Osteoblast (primary cell): ENCODE measurements around the gene TTC7B. TPM values are rescaled to one million over a fixed set of nuclear protein-coding genes. Genes with fewer than 3 reads are reported as not detected.

Experiments used
- DNase-seq: peaks from one replicate; pipeline ENCODE4 v3.0.0; 2011; ENCODE audit warnings: low spot score, mixed read lengths; ENCODE audit not compliant: insufficient read length; ENCODE audit errors: missing footprints
- H2AFZ ChIP-seq: 2 replicates; pipeline ENCODE4 v1.6.0; 2011; ENCODE audit warnings: mild to moderate bottlenecking, low read length
- H3K27ac ChIP-seq: 2 replicates; pipeline ENCODE4 v1.5.1; 2011; ENCODE audit warnings: mild to moderate bottlenecking, low read depth, low read length, moderate library complexity
- H3K27me3 ChIP-seq: 2 replicates; pipeline ENCODE4 v1.6.0; 2012; ENCODE audit warnings: mild to moderate bottlenecking, control low read depth, inconsistent platforms, low read length, moderate library complexity; ENCODE audit not compliant: insufficient read depth
- H3K36me3 ChIP-seq: 2 replicates; pipeline ENCODE4 v1.5.1; 2011; ENCODE audit warnings: mild to moderate bottlenecking, low read length, control low read depth, moderate library complexity; ENCODE audit not compliant: insufficient read depth
- H3K4me1 ChIP-seq: 2 replicates; pipeline ENCODE4 v1.5.1; 2011; ENCODE audit warnings: mild to moderate bottlenecking, low read length, control low read depth, moderate library complexity; ENCODE audit not compliant: insufficient read depth
- H3K4me2 ChIP-seq: 2 replicates; pipeline ENCODE4 v1.6.0; 2011; ENCODE audit warnings: mild to moderate bottlenecking, low read length; ENCODE audit not compliant: insufficient read depth
- H3K4me3 ChIP-seq: fragments of 200-600 bp; sonication (generic); 3 replicates; pipeline ENCODE4 v1.5.1; 2012; ENCODE audit warnings: mild to moderate bottlenecking, low read length, inconsistent platforms; ENCODE audit not compliant: insufficient read depth
- H3K79me2 ChIP-seq: 2 replicates; pipeline ENCODE4 v1.6.0; 2012; ENCODE audit warnings: mild to moderate bottlenecking, low read length, control low read depth, inconsistent platforms; ENCODE audit not compliant: insufficient read depth
- H3K9me3 ChIP-seq: 2 replicates; pipeline ENCODE4 v1.5.1; 2011; ENCODE audit warnings: low read depth, low read length, control low read depth
- H4K20me1 ChIP-seq: 2 replicates; pipeline ENCODE4 v1.6.0; 2012; ENCODE audit warnings: mild to moderate bottlenecking, low read length, control low read depth; ENCODE audit not compliant: insufficient read depth
- CTCF ChIP-seq: IDR thresholded peaks from 2 replicates; pipeline ENCODE4 v1.5.1; 2011; ENCODE audit warnings: mild to moderate bottlenecking, low read depth, low read length, moderate library complexity; ENCODE audit errors: extremely low read depth
- total RNA-seq: library from RNA; depleted of rRNA; stranded (reverse); fragments of >200 nt; gene quantifications from 2 replicates; pipeline ENCODE4 v1.2.3, GENCODE V29; 2012

Gene TTC7B
- total RNA-seq, 1 donor = 14.5 TPM

- Histone ChIP-seq H3K27ac (no peak overlapping the region), H3K79me2 (no peaks in the 10 kb centered on the region), H4K20me1 (no peaks in the 10 kb centered on the region), H3K4me3 (no peak overlapping the region), H3K27me3 (no peaks in the 10 kb centered on the region), H3K4me1 (peaks cover 16% of the 10 kb centered on the region), H3K36me3 (no peaks in the 10 kb centered on the region), H3K9me3 (no peaks in the 10 kb centered on the region), H2AFZ (no peak overlapping the region), H3K4me2 (no peak overlapping the region)
- TF ChIP-seq CTCF = no peak
- DNase-seq = peak; percentile 65
Measured at GRCh38 chr14:90577661-90578282, 238.5 kb downstream of the TTC7B start.

GRCh38 chr14:90576981-90577660, 239.1 kb downstream of the TTC7B start:
- no peak overlapping the region for H3K27ac ChIP-seq
- TF ChIP-seq CTCF = no peak

GRCh38 chr14:90576581-90576980, 239.6 kb downstream of the TTC7B start:
- Histone ChIP-seq H3K4me1 (peaks cover 16% of the 10 kb centered on the region), H3K79me2 (no peaks in the 10 kb centered on the region)
- DNase-seq = peak; percentile 78

More at GRCh38 chr14:90576981-90577660, 239.1 kb downstream of the TTC7B start:
- peaks cover 16% of the 10 kb centered on the region for H3K4me1 ChIP-seq
- H3K36me3 ChIP-seq = no peaks in the 10 kb centered on the region
- peak; percentile 55 for DNase-seq
- no peak overlapping the region for H3K4me3 ChIP-seq
- peak overlapping the region; percentile 14 for H3K4me2 ChIP-seq
- no peaks in the 10 kb centered on the region for H3K27me3 ChIP-seq
- H3K79me2 ChIP-seq = no peaks in the 10 kb centered on the region
- H3K9me3 ChIP-seq = no peaks in the 10 kb centered on the region
- peak overlapping the region; percentile 0 for H2AFZ ChIP-seq
- H4K20me1 ChIP-seq = no peaks in the 10 kb centered on the region

More at GRCh38 chr14:90576581-90576980, 239.6 kb downstream of the TTC7B start:
- H3K27me3 ChIP-seq = no peaks in the 10 kb centered on the region
- peak overlapping the region; percentile 14 for H3K4me2 ChIP-seq
- TF ChIP-seq CTCF = no peak
- no peak overlapping the region for H3K27ac ChIP-seq
- no peak overlapping the region for H3K4me3 ChIP-seq
- no peaks in the 10 kb centered on the region for H3K36me3 ChIP-seq
- H2AFZ ChIP-seq = peak overlapping the region; percentile 0
- no peaks in the 10 kb centered on the region for H4K20me1 ChIP-seq
- H3K9me3 ChIP-seq = no peaks in the 10 kb centered on the region
